SK-N-SH treated with all-trans-retinoic acid at 6 μM for 48 hours (cell line): ENCODE data around the gene ULK3.

Experiments used
- ATAC-seq: fragments of 200-7000 bp; cut with Tn5 transposase; 3 replicates; pipeline ENCODE4 v1.9.1; 2020; ENCODE audit warnings: mild to moderate bottlenecking, moderate library complexity
- ARNTL ChIP-seq: fragments of 450-650 bp; formaldehyde crosslinking; IDR thresholded peaks from 2 replicates; pipeline ENCODE4 v1.5.0; 2020; ENCODE audit warnings: low read depth, mild to moderate bottlenecking, moderate library complexity, borderline replicate concordance
- BACH2 ChIP-seq: fragments of 250-450 bp; sonication (Bioruptor Pico); IDR thresholded peaks from 2 replicates; pipeline ENCODE4 v1.9.0; 2021; ENCODE audit warnings: mild to moderate bottlenecking, borderline replicate concordance
- CREB5 ChIP-seq: fragments of 250-450 bp; sonication (Bioruptor Pico); IDR thresholded peaks from 2 replicates; pipeline ENCODE4 v1.5.1; 2020; ENCODE audit warnings: low read depth, mild to moderate bottlenecking, moderate library complexity
- CSDC2 ChIP-seq: fragments of 250-450 bp; sonication (Bioruptor Pico); IDR thresholded peaks from 2 replicates; pipeline ENCODE4 v1.5.0; 2020; ENCODE audit warnings: mild to moderate bottlenecking, moderate library complexity
- ESRRG ChIP-seq: fragments of 250-450 bp; sonication (Bioruptor Pico); IDR thresholded peaks from 2 replicates; pipeline ENCODE4 v1.6.1; 2021; ENCODE audit warnings: mild to moderate bottlenecking
- OSR1 ChIP-seq: fragments of 250-450 bp; sonication (Bioruptor Pico); IDR thresholded peaks from 2 replicates; pipeline ENCODE4 v1.8.0; 2022; ENCODE audit warnings: moderate library complexity, mild to moderate bottlenecking, inconsistent platforms
- PPARA ChIP-seq: fragments of 250-450 bp; sonication (Bioruptor Pico); IDR thresholded peaks from 2 replicates; pipeline ENCODE4 v1.5.0; 2020; ENCODE audit warnings: mild to moderate bottlenecking, borderline replicate concordance
- RARB ChIP-seq: fragments of 250-450 bp; sonication (Bioruptor Pico); IDR thresholded peaks from 2 replicates; pipeline ENCODE4 v1.8.0; 2021; ENCODE audit warnings: mild to moderate bottlenecking, moderate library complexity
- SNAI2 ChIP-seq: fragments of 250-450 bp; sonication (Bioruptor Pico); IDR thresholded peaks from 2 replicates; pipeline ENCODE4 v1.5.0; 2020; ENCODE audit warnings: mild to moderate bottlenecking, moderate library complexity
- TCF4 ChIP-seq: fragments of 250-450 bp; sonication (Bioruptor Pico); IDR thresholded peaks from 2 replicates; pipeline ENCODE4 v1.8.0; 2021; ENCODE audit warnings: mild to moderate bottlenecking, moderate library complexity, borderline replicate concordance
- ZC3H10 ChIP-seq: fragments of 250-450 bp; sonication (Bioruptor Pico); IDR thresholded peaks from 2 replicates; pipeline ENCODE4 v1.5.1; 2021; ENCODE audit warnings: mild to moderate bottlenecking, moderate library complexity
- ZFP3 ChIP-seq: fragments of 250-450 bp; sonication (Bioruptor Pico); IDR thresholded peaks from 2 replicates; pipeline ENCODE4 v1.5.0; 2020; ENCODE audit warnings: mild to moderate bottlenecking, moderate library complexity
- ZFP30 ChIP-seq: fragments of 450-650 bp; formaldehyde crosslinking; IDR thresholded peaks from 2 replicates; pipeline ENCODE4 v1.5.0; 2022; ENCODE audit warnings: mild to moderate bottlenecking, moderate library complexity
- ZNF565 ChIP-seq: fragments of 450-650 bp; formaldehyde crosslinking; conservative IDR thresholded peaks from 2 replicates; pipeline ENCODE4 v1.5.0; 2020; ENCODE audit warnings: low read depth, mild to moderate bottlenecking, moderate library complexity
- TF ChIP-seq, protein P1 (sequence below): fragments of 250-450 bp; sonication (Bioruptor Pico); IDR thresholded peaks from 2 replicates; pipeline ENCODE4 v1.5.1; 2021; ENCODE audit warnings: mild to moderate bottlenecking, moderate library complexity
- TF ChIP-seq, protein P2 (sequence below): fragments of 250-450 bp; sonication (Bioruptor Pico); IDR thresholded peaks from 2 replicates; pipeline ENCODE4 v1.5.0; 2020; ENCODE audit warnings: mild to moderate bottlenecking, moderate library complexity
- TF ChIP-seq, protein P3 (sequence below): fragments of 250-450 bp; sonication (Bioruptor Pico); IDR thresholded peaks from 2 replicates; pipeline ENCODE4 v1.8.0; 2021; ENCODE audit warnings: low read depth, mild to moderate bottlenecking, moderate library complexity, borderline replicate concordance

The ULK3 gene

DNA sequence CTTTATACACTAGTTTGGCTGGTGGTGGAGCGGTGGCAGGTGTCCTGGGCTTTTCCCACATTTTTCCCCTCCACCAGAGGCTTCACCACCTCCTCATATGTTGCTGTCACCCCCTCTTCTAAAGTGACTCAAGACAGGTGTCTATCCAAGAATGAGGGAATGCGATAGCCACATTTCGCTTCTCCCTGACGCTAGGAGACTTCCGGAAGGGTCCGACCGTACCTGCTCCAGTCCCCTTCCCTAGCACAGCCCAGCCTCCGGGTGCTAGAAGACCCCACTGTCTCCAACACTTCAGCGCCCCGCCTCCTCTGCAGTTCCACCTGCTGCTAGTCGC, 29.7 kb upstream of the ULK3 start:
- TF ChIP-seq ARNTL (CRISPR knock-in tag) (no peak), SNAI2 (peak; percentile 96), OSR1 (CRISPR knock-in tag) (no peak), ZFP30 (CRISPR knock-in tag) (no peak)
- TF ChIP-seq, protein P1, sequence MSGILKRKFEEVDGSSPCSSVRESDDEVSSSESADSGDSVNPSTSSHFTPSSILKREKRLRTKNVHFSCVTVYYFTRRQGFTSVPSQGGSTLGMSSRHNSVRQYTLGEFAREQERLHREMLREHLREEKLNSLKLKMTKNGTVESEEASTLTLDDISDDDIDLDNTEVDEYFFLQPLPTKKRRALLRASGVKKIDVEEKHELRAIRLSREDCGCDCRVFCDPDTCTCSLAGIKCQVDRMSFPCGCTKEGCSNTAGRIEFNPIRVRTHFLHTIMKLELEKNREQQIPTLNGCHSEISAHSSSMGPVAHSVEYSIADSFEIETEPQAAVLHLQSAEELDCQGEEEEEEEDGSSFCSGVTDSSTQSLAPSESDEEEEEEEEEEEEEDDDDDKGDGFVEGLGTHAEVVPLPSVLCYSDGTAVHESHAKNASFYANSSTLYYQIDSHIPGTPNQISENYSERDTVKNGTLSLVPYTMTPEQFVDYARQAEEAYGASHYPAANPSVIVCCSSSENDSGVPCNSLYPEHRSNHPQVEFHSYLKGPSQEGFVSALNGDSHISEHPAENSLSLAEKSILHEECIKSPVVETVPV (CRISPR knock-in tag), result no peak
- ATAC-seq, result peak; percentile 2; the same call in 2 of the 3 replicates

DNA sequence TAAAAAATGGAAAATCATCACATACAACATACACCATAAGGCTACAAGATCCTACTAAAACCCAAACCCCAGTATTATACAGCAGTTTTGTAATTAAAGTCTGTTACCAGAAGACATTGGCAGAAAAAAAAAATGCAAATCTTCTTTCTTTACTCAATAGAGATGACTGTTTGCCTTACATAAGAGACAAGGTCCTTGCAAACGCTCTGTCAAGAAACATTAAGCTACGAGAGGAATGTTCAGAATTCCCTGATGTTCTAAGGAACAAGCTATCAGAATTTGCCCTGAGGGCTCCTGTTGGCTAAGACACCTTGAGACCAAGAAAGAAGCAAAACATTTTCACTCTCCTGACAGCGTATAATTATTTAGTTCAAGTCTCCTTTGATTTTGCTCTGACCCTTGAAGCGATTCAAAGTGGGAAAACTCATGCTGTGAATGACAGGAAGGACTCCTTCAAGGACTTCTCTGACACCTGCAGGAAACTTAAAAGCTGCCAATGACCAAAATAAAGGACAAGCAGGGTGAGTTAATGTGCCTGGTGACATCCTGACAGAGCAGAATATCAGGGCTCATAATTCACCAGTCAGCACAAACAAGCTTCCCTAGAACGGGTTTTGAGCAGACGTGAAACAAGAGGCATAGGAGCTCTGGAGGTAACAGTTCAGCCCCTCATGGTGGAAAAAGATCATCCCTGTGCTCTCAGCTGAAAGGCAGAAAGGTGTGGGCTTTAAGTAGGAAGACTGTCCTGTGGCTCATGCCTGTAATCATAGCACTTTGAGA, 27.7 kb upstream of the ULK3 start:
- TF ChIP-seq, protein P2, sequence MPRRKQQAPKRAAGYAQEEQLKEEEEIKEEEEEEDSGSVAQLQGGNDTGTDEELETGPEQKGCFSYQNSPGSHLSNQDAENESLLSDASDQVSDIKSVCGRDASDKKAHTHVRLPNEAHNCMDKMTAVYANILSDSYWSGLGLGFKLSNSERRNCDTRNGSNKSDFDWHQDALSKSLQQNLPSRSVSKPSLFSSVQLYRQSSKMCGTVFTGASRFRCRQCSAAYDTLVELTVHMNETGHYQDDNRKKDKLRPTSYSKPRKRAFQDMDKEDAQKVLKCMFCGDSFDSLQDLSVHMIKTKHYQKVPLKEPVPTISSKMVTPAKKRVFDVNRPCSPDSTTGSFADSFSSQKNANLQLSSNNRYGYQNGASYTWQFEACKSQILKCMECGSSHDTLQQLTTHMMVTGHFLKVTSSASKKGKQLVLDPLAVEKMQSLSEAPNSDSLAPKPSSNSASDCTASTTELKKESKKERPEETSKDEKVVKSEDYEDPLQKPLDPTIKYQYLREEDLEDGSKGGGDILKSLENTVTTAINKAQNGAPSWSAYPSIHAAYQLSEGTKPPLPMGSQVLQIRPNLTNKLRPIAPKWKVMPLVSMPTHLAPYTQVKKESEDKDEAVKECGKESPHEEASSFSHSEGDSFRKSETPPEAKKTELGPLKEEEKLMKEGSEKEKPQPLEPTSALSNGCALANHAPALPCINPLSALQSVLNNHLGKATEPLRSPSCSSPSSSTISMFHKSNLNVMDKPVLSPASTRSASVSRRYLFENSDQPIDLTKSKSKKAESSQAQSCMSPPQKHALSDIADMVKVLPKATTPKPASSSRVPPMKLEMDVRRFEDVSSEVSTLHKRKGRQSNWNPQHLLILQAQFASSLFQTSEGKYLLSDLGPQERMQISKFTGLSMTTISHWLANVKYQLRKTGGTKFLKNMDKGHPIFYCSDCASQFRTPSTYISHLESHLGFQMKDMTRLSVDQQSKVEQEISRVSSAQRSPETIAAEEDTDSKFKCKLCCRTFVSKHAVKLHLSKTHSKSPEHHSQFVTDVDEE (CRISPR knock-in tag), result no peak
- TF ChIP-seq ESRRG (CRISPR knock-in tag), result no peak
- no peak for TF ChIP-seq ARNTL (CRISPR knock-in tag)
- TF ChIP-seq, protein P3, sequence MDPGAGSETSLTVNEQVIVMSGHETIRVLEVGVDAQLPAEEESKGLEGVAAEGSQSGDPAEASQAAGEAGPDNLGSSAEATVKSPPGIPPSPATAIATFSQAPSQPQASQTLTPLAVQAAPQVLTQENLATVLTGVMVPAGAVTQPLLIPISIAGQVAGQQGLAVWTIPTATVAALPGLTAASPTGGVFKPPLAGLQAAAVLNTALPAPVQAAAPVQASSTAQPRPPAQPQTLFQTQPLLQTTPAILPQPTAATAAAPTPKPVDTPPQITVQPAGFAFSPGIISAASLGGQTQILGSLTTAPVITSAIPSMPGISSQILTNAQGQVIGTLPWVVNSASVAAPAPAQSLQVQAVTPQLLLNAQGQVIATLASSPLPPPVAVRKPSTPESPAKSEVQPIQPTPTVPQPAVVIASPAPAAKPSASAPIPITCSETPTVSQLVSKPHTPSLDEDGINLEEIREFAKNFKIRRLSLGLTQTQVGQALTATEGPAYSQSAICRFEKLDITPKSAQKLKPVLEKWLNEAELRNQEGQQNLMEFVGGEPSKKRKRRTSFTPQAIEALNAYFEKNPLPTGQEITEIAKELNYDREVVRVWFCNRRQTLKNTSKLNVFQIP (CRISPR knock-in tag), result no peak
- TF ChIP-seq BACH2, result no peak
- TF ChIP-seq PPARA, result no peak
- no peak for TF ChIP-seq ZC3H10 (CRISPR knock-in tag)
- no peak for TF ChIP-seq CSDC2 (CRISPR knock-in tag)
- no peak for TF ChIP-seq CREB5 (CRISPR knock-in tag)

DNA sequence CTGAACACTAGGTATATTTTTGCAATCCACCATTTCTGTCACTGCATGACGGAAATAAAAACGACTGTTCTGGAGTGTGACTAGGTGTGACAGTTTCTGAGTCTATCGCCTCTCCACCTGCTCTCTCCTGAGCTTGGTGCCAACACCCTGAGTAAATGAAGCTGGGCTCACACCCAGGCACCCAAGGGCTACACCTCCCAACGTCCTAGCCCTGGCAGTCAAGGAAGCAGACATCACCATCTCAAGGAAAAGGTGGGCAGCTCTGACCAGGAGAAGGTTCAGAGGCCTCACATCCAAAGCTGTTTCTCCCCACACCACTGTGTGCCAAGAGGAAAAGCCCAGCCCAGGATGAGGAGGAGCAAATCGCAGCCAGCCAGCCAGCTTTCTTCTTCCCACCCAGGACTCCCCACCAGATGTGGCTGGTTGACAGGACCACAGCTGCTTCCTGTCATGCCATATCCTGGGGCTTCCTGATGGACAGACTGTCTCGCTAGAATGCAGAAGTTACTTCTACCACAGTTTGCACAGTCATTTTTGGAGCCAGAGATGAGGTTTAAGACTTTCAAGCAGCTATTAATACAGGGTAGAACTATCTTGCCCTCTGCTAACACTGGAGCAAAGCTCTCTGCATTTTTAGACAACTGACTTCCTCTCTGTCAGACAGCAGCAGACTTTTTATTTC, 26.9 kb upstream of the ULK3 start:
- no peak for ATAC-seq
- no peak for TF ChIP-seq RARB (CRISPR knock-in tag)
- TF ChIP-seq ESRRG (CRISPR knock-in tag), result no peak
- no peak for TF ChIP-seq SNAI2
- TF ChIP-seq ZFP3 (CRISPR knock-in tag), result no peak

More for the DNA sequence above, 27.7 kb upstream of the ULK3 start:
- ATAC-seq, result no peak

DNA sequence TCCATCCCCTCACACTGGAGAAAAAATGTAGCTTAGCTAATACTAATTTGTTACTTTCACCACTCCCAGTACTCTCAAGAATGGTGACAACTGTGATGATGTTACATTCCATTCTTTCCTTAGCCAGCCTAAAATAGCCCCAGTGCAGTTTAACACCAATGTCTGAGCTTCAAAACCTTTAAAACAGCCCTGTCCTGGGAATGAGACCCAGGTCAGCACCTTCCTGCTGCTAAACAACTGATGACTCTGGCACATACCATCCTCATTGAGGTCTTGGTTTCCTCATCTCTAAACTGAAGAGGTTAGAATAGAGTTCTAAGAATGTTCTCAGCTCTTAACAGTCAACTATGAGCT, 26.4 kb upstream of the ULK3 start:
- ATAC-seq, result no peak
- TF ChIP-seq ZFP3 (CRISPR knock-in tag), result no peak
- TF ChIP-seq BACH2, result no peak

- no peak for TF ChIP-seq OSR1 (CRISPR knock-in tag)
- no peak for TF ChIP-seq ZNF565
- no peak for TF ChIP-seq TCF4 (CRISPR knock-in tag)
- no peak for TF ChIP-seq CSDC2 (CRISPR knock-in tag)
- TF ChIP-seq, protein P1 (CRISPR knock-in tag), result no peak
- TF ChIP-seq, all 23 proteins: peak for 0
- no peak for ATAC-seq
These were observed 25.1 kb upstream of the ULK3 start for GRCh38 chr15:74868059-74868458.
